ENCODE results near the gene ERFE.

- TF ChIP-seq, protein P1, sequence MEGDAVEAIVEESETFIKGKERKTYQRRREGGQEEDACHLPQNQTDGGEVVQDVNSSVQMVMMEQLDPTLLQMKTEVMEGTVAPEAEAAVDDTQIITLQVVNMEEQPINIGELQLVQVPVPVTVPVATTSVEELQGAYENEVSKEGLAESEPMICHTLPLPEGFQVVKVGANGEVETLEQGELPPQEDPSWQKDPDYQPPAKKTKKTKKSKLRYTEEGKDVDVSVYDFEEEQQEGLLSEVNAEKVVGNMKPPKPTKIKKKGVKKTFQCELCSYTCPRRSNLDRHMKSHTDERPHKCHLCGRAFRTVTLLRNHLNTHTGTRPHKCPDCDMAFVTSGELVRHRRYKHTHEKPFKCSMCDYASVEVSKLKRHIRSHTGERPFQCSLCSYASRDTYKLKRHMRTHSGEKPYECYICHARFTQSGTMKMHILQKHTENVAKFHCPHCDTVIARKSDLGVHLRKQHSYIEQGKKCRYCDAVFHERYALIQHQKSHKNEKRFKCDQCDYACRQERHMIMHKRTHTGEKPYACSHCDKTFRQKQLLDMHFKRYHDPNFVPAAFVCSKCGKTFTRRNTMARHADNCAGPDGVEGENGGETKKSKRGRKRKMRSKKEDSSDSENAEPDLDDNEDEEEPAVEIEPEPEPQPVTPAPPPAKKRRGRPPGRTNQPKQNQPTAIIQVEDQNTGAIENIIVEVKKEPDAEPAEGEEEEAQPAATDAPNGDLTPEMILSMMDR (conservative IDR thresholded peaks at IDR 0.05; ENCODE audit: low read depth, low read length): no peak
- TF ChIP-seq POLR2A (IDR thresholded peaks at IDR 0.05; ENCODE audit: low read depth, low read length) (no peak), MAFK (IDR thresholded peaks at IDR 0.05; ENCODE audit: low read depth, low read length) (no peak), RFX5 (IDR thresholded peaks at IDR 0.05; ENCODE audit: low read depth, low read length) (no peak), ELK1 (IDR thresholded peaks at IDR 0.05; ENCODE audit: borderline replicate concordance, low read depth, low read length) (no peak), MXI1 (IDR thresholded peaks at IDR 0.05; ENCODE audit: borderline replicate concordance, low read depth, low read length) (no peak), RCOR1 (IDR thresholded peaks at IDR 0.05; ENCODE audit: insufficient replicate concordance, low read length) (no peak), RAD21 (IDR thresholded peaks at IDR 0.05; ENCODE audit: low read length) (no peak), SMC3 (IDR thresholded peaks at IDR 0.05; ENCODE audit: low read depth, low read length) (no peak), CHD1 (IDR thresholded peaks at IDR 0.05; ENCODE audit: low read depth, low read length) (no peak), FOS (IDR thresholded peaks at IDR 0.05; ENCODE audit: low read depth, low read length) (no peak)
- TF ChIP-seq, protein P2, sequence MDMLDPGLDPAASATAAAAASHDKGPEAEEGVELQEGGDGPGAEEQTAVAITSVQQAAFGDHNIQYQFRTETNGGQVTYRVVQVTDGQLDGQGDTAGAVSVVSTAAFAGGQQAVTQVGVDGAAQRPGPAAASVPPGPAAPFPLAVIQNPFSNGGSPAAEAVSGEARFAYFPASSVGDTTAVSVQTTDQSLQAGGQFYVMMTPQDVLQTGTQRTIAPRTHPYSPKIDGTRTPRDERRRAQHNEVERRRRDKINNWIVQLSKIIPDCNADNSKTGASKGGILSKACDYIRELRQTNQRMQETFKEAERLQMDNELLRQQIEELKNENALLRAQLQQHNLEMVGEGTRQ (IDR thresholded peaks at IDR 0.05; ENCODE audit: low read depth, low read length): no peak
These were observed 21.8 kb downstream of the ERFE start for GRCh38 chr2:238180554-238180953.

Measured in IMR-90 (cell line).